Measurements from ENCODE around the gene PAN2. TPM values are rescaled to one million over a fixed set of nuclear protein-coding genes. Genes with fewer than 3 reads are reported as not detected.

The PAN2 gene
- total RNA-seq, 1 donor from 2014 or later, result 101 TPM

GRCh38 chr12:56311003-56311402, 22.8 kb downstream of the PAN2 start:
- no peak for TF ChIP-seq CTCF (IDR thresholded peaks at IDR 0.05; ENCODE audit: partially characterized antibody, unreplicated experiment)
- Mint-ChIP-seq H3K9me3 (ENCODE audit: unreplicated experiment) (no peaks in the 10 kb centered on the region), H3K4me3 (ENCODE audit: unreplicated experiment) (no peak overlapping the region), H3K36me3 (ENCODE audit: unreplicated experiment) (no peaks in the 10 kb centered on the region), H3K27ac (ENCODE audit: unreplicated experiment) (no peak overlapping the region), H3K27me3 (ENCODE audit: unreplicated experiment) (peaks cover 4% of the 10 kb centered on the region), H3K4me1 (ENCODE audit: low read depth, unreplicated experiment) (peaks cover 3% of the 10 kb centered on the region)
- DNase-seq, result no peak

GRCh38 chr12:56308714-56309113, 25.1 kb downstream of the PAN2 start:
- Mint-ChIP-seq H3K9me3 (ENCODE audit: unreplicated experiment) (peaks cover 2% of the 10 kb centered on the region), H3K4me3 (ENCODE audit: unreplicated experiment) (no peak overlapping the region), H3K27ac (ENCODE audit: unreplicated experiment) (no peak overlapping the region), H3K27me3 (ENCODE audit: unreplicated experiment) (no peaks in the 10 kb centered on the region), H3K4me1 (ENCODE audit: low read depth, unreplicated experiment) (no peaks in the 10 kb centered on the region), H3K36me3 (ENCODE audit: unreplicated experiment) (no peaks in the 10 kb centered on the region)
- no peak for DNase-seq
- TF ChIP-seq CTCF (IDR thresholded peaks at IDR 0.05; ENCODE audit: partially characterized antibody, unreplicated experiment), result no peak

- Mint-ChIP-seq H3K4me3 (ENCODE audit: unreplicated experiment) (no peak overlapping the region), H3K27me3 (ENCODE audit: unreplicated experiment) (no peaks in the 10 kb centered on the region)
Measured at GRCh38 chr12:56307221-56307965, 26.4 kb downstream of the PAN2 start.

GRCh38 chr12:56304872-56305590, 28.8 kb downstream of the PAN2 start:
- no peak for DNase-seq
- no peak for TF ChIP-seq CTCF (IDR thresholded peaks at IDR 0.05; ENCODE audit: partially characterized antibody, unreplicated experiment)
- Mint-ChIP-seq H3K9me3 (ENCODE audit: unreplicated experiment) (peaks cover 4% of the 10 kb centered on the region), H3K36me3 (ENCODE audit: unreplicated experiment) (no peaks in the 10 kb centered on the region), H3K27ac (ENCODE audit: unreplicated experiment) (peak overlapping the region; percentile 52), H3K27me3 (ENCODE audit: unreplicated experiment) (peaks cover 2% of the 10 kb centered on the region), H3K4me3 (ENCODE audit: unreplicated experiment) (no peak overlapping the region), H3K4me1 (ENCODE audit: low read depth, unreplicated experiment) (peaks cover 10% of the 10 kb centered on the region)

More at GRCh38 chr12:56307221-56307965, 26.4 kb downstream of the PAN2 start:
- TF ChIP-seq CTCF (IDR thresholded peaks at IDR 0.05; ENCODE audit: partially characterized antibody, unreplicated experiment), result no peak
- no peak overlapping the region for H3K27ac Mint-ChIP-seq (ENCODE audit: unreplicated experiment)
- H3K36me3 Mint-ChIP-seq (ENCODE audit: unreplicated experiment), result no peaks in the 10 kb centered on the region
- H3K9me3 Mint-ChIP-seq (ENCODE audit: unreplicated experiment), result peaks cover 2% of the 10 kb centered on the region
- no peaks in the 10 kb centered on the region for H3K4me1 Mint-ChIP-seq (ENCODE audit: low read depth, unreplicated experiment)
- DNase-seq, result no peak

GRCh38 chr12:56304276-56304675, 29.5 kb downstream of the PAN2 start:
- Mint-ChIP-seq H3K27ac (ENCODE audit: unreplicated experiment) (no peak overlapping the region), H3K4me1 (ENCODE audit: low read depth, unreplicated experiment) (peaks cover 10% of the 10 kb centered on the region), H3K36me3 (ENCODE audit: unreplicated experiment) (no peaks in the 10 kb centered on the region), H3K27me3 (ENCODE audit: unreplicated experiment) (peaks cover 2% of the 10 kb centered on the region), H3K4me3 (ENCODE audit: unreplicated experiment) (no peak overlapping the region), H3K9me3 (ENCODE audit: unreplicated experiment) (peaks cover 8% of the 10 kb centered on the region)
- no peak for DNase-seq
- no peak for TF ChIP-seq CTCF (IDR thresholded peaks at IDR 0.05; ENCODE audit: partially characterized antibody, unreplicated experiment)

All from glutamatergic neuron (in vitro differentiated cells).